ENCODE results near the gene RNASEH2B.

The RNASEH2B gene

DNA sequence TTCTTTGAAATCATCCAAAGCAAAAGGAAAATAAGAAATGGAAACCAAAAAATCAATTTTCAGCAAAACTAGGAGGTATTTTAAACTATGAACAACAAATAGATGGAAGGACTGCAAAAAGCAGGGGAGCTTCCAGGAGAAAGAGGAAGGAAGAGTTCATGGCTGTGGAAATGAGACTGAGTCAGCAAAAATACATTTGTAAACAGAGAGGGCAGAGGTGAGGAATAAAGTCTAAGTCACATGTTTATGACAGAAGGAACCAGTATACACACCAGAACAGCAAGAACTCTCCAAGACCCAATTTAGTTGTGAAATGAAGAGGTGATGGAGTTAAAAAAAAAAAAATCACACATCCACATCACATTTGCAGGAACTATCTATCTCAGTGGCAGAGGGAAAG lies 69.6 kb downstream of the RNASEH2B start:
- TF ChIP-seq, protein P1, sequence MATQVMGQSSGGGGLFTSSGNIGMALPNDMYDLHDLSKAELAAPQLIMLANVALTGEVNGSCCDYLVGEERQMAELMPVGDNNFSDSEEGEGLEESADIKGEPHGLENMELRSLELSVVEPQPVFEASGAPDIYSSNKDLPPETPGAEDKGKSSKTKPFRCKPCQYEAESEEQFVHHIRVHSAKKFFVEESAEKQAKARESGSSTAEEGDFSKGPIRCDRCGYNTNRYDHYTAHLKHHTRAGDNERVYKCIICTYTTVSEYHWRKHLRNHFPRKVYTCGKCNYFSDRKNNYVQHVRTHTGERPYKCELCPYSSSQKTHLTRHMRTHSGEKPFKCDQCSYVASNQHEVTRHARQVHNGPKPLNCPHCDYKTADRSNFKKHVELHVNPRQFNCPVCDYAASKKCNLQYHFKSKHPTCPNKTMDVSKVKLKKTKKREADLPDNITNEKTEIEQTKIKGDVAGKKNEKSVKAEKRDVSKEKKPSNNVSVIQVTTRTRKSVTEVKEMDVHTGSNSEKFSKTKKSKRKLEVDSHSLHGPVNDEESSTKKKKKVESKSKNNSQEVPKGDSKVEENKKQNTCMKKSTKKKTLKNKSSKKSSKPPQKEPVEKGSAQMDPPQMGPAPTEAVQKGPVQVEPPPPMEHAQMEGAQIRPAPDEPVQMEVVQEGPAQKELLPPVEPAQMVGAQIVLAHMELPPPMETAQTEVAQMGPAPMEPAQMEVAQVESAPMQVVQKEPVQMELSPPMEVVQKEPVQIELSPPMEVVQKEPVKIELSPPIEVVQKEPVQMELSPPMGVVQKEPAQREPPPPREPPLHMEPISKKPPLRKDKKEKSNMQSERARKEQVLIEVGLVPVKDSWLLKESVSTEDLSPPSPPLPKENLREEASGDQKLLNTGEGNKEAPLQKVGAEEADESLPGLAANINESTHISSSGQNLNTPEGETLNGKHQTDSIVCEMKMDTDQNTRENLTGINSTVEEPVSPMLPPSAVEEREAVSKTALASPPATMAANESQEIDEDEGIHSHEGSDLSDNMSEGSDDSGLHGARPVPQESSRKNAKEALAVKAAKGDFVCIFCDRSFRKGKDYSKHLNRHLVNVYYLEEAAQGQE (IDR thresholded peaks at IDR 0.05; ENCODE audit: insufficient replicate concordance, low read depth), result no peak
- TF ChIP-seq SPI1 (IDR thresholded peaks at IDR 0.05; ENCODE audit: borderline replicate concordance, low read depth) (peak; percentile 14; the same call in 1 of the 2 replicates), POLR2AphosphoS5 (IDR thresholded peaks at IDR 0.05; ENCODE audit: low read depth) (no peak)
- H3K4me3 ChIP-seq (replicated peaks; ENCODE audit: insufficient read depth, low read length), result no peak overlapping the region

DNA sequence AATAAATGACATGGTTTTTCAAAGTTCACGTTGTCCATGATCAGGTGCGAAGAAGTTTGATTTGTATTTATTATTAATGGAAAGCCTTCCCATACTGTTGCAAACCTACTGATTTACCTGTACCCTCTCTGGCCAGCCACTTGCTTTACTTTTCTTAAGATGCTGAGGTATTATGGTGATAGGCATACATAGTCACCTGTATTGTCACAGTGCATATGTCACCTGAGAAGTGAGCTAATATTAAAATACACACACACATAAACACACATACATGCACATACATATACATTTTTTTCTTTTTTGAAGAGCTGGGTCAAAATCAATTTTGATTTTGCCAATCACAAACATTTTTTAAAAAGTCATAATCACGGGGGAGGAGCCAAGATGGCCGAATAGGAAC lies 72.1 kb downstream of the RNASEH2B start:
- H3K4me3 ChIP-seq (replicated peaks; ENCODE audit: insufficient read depth, low read length), result peak overlapping the region; percentile 20
- no peaks in the 10 kb centered on the region for H3K27me3 ChIP-seq (ENCODE audit: insufficient read depth, poor library complexity, severe bottlenecking)
- H3K27ac ChIP-seq (replicated peaks), result no peak overlapping the region
- DNase-seq (ENCODE audit: low read depth in 1 of 2, low spot score in 1 of 2), result no peak
- TF ChIP-seq GABPA (IDR thresholded peaks at IDR 0.05; ENCODE audit: low read depth) (no peak), POLR2AphosphoS5 (IDR thresholded peaks at IDR 0.05; ENCODE audit: low read depth) (no peak), SPI1 (IDR thresholded peaks at IDR 0.05; ENCODE audit: borderline replicate concordance, low read depth) (no peak)

More for the DNA sequence above, 69.6 kb downstream of the RNASEH2B start:
- peak overlapping the region; percentile 2; the same call in 1 of the 2 replicates for H3K27ac ChIP-seq (replicated peaks)
- no peaks in the 10 kb centered on the region for H3K27me3 ChIP-seq (ENCODE audit: insufficient read depth, poor library complexity, severe bottlenecking)
- peak; percentile 15 to 51 for DNase-seq (ENCODE audit: low read depth in 1 of 2, low spot score in 1 of 2)

DNA sequence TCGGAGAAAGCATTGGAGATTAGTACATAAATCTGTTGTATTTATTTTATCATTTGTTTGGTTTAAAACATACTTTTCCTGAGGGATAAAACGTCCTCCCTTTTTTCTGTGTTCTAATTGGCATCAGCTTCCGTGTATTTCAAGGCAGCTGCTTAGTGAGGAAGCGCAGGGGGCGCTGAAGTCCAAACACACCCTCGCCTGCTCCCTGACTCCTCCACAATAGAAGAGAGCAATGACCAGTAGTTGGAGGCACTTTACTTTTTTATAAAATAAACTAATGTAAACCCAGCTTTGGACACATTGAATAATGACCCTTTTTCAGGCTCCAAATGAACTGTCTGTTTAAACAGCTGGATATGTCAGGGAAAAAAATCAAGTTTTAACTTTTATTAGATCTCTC lies 79.9 kb downstream of the RNASEH2B start:
- H3K27ac ChIP-seq (replicated peaks), result no peak overlapping the region
- no peak overlapping the region for H3K4me3 ChIP-seq (replicated peaks; ENCODE audit: insufficient read depth, low read length)
- no peaks in the 10 kb centered on the region for H3K27me3 ChIP-seq (ENCODE audit: insufficient read depth, poor library complexity, severe bottlenecking)
- TF ChIP-seq, protein P1 (IDR thresholded peaks at IDR 0.05; ENCODE audit: insufficient replicate concordance, low read depth), result no peak
- TF ChIP-seq POLR2AphosphoS5 (IDR thresholded peaks at IDR 0.05; ENCODE audit: low read depth) (no peak), GABPA (IDR thresholded peaks at IDR 0.05; ENCODE audit: low read depth) (no peak), SPI1 (IDR thresholded peaks at IDR 0.05; ENCODE audit: borderline replicate concordance, low read depth) (no peak)
- TF ChIP-seq, protein P2, sequence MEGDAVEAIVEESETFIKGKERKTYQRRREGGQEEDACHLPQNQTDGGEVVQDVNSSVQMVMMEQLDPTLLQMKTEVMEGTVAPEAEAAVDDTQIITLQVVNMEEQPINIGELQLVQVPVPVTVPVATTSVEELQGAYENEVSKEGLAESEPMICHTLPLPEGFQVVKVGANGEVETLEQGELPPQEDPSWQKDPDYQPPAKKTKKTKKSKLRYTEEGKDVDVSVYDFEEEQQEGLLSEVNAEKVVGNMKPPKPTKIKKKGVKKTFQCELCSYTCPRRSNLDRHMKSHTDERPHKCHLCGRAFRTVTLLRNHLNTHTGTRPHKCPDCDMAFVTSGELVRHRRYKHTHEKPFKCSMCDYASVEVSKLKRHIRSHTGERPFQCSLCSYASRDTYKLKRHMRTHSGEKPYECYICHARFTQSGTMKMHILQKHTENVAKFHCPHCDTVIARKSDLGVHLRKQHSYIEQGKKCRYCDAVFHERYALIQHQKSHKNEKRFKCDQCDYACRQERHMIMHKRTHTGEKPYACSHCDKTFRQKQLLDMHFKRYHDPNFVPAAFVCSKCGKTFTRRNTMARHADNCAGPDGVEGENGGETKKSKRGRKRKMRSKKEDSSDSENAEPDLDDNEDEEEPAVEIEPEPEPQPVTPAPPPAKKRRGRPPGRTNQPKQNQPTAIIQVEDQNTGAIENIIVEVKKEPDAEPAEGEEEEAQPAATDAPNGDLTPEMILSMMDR (IDR thresholded peaks at IDR 0.05; ENCODE audit: insufficient read depth, low read length), result no peak
- no peak for DNase-seq (ENCODE audit: low read depth in 1 of 2, low spot score in 1 of 2)

DNA sequence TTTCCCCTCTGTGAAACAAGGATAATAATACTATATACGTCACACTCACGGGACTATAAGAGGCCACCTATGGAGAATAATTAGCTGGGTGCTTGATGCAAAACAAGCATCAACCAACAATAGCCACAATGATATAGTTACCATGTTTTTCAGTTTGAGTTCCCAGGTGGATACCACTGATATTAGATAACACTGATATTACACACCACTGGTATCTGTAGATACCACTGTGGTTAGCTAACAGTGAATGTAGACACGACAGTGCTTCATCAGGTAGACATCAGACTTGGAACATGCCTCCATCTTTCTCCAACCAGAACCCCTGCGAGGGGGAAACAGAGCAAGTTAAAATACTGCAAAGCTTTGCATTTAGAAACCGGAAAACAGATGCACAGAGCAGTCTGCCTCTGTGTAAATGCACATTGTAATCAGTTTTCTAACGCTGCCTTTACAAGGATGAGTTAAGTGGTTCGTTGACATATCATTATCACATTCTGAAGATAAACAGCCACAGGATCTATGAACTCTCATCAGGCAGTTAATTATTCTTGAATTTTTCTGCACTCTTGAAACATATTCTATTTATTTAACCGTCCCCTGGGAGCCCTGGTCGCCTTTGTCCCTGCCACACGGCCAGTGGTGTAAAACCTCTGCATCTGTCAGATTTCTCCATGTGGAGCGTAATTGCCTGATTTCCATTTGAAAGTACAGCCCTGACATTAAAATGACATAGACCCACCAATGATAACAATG lies 80.7 kb downstream of the RNASEH2B start:
- no peak for DNase-seq (ENCODE audit: low read depth in 1 of 2, low spot score in 1 of 2)
- H3K27ac ChIP-seq (replicated peaks), result no peak overlapping the region
- H3K27me3 ChIP-seq (ENCODE audit: insufficient read depth, poor library complexity, severe bottlenecking), result no peaks in the 10 kb centered on the region
- no peak overlapping the region for H3K4me3 ChIP-seq (replicated peaks; ENCODE audit: insufficient read depth, low read length)
- TF ChIP-seq POLR2AphosphoS5 (IDR thresholded peaks at IDR 0.05; ENCODE audit: low read depth) (no peak), GABPA (IDR thresholded peaks at IDR 0.05; ENCODE audit: low read depth) (no peak), SPI1 (IDR thresholded peaks at IDR 0.05; ENCODE audit: borderline replicate concordance, low read depth) (no peak)
- TF ChIP-seq, protein P1 (IDR thresholded peaks at IDR 0.05; ENCODE audit: insufficient replicate concordance, low read depth), result no peak
- TF ChIP-seq, protein P2 (IDR thresholded peaks at IDR 0.05; ENCODE audit: insufficient read depth, low read length), result no peak

All from HL-60 (cell line).